ENCODE data around the gene KRTAP12-3. TPM values are rescaled to one million over a fixed set of nuclear protein-coding genes. Genes with fewer than 3 reads are reported as not detected.

KRTAP12-3 gene
- total and polyA plus RNA-seq, 9 of the 15 experiments (the other 6 are each of a cell fraction or from before 2014, with no cell fraction given): not detected

DNA sequence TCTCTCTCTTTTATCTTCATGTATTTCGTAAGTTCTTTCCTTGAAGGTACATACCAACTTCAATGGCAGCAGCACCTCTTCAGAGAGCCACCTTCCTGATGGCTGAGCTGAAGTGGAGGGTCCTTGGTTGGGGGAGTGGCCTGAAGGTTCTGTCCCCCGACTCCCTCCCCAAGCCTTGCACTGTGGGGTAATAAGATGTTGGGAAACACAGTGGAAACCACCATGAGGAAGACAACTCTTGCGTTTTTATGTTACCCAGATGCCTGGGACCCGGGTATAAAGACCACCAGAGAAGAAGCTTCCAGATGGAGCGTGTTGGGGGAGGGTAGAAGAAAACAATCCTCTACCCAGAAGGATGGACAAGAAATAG is 794 bp downstream of the KRTAP12-3 start (continued):
- TF ChIP-seq, protein P1, sequence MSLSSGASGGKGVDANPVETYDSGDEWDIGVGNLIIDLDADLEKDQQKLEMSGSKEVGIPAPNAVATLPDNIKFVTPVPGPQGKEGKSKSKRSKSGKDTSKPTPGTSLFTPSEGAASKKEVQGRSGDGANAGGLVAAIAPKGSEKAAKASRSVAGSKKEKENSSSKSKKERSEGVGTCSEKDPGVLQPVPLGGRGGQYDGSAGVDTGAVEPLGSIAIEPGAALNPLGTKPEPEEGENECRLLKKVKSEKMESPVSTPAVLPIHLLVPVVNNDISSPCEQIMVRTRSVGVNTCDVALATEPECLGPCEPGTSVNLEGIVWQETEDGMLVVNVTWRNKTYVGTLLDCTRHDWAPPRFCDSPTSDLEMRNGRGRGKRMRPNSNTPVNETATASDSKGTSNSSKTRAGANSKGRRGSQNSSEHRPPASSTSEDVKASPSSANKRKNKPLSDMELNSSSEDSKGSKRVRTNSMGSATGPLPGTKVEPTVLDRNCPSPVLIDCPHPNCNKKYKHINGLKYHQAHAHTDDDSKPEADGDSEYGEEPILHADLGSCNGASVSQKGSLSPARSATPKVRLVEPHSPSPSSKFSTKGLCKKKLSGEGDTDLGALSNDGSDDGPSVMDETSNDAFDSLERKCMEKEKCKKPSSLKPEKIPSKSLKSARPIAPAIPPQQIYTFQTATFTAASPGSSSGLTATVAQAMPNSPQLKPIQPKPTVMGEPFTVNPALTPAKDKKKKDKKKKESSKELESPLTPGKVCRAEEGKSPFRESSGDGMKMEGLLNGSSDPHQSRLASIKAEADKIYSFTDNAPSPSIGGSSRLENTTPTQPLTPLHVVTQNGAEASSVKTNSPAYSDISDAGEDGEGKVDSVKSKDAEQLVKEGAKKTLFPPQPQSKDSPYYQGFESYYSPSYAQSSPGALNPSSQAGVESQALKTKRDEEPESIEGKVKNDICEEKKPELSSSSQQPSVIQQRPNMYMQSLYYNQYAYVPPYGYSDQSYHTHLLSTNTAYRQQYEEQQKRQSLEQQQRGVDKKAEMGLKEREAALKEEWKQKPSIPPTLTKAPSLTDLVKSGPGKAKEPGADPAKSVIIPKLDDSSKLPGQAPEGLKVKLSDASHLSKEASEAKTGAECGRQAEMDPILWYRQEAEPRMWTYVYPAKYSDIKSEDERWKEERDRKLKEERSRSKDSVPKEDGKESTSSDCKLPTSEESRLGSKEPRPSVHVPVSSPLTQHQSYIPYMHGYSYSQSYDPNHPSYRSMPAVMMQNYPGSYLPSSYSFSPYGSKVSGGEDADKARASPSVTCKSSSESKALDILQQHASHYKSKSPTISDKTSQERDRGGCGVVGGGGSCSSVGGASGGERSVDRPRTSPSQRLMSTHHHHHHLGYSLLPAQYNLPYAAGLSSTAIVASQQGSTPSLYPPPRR (CRISPR knock-in tag; IDR thresholded peaks at IDR 0.05; ENCODE audit: borderline replicate concordance): no peak
- TF ChIP-seq TSC22D4 (tag; IDR thresholded peaks at IDR 0.05): no peak
- no peak for TF ChIP-seq TARDBP (IDR thresholded peaks at IDR 0.05)
- TF ChIP-seq CREBBP (IDR thresholded peaks at IDR 0.05; ENCODE audit: low read depth, low read length): no peak
- no peak for TF ChIP-seq CXXC5 (CRISPR knock-in tag; IDR thresholded peaks at IDR 0.05)
- no peak for TF ChIP-seq PBX2 (CRISPR knock-in tag; IDR thresholded peaks at IDR 0.05; ENCODE audit: low read depth)
- TF ChIP-seq PBX2 (tag; conservative IDR thresholded peaks at IDR 0.05; ENCODE audit: low read depth): no peak
- TF ChIP-seq, protein P2, sequence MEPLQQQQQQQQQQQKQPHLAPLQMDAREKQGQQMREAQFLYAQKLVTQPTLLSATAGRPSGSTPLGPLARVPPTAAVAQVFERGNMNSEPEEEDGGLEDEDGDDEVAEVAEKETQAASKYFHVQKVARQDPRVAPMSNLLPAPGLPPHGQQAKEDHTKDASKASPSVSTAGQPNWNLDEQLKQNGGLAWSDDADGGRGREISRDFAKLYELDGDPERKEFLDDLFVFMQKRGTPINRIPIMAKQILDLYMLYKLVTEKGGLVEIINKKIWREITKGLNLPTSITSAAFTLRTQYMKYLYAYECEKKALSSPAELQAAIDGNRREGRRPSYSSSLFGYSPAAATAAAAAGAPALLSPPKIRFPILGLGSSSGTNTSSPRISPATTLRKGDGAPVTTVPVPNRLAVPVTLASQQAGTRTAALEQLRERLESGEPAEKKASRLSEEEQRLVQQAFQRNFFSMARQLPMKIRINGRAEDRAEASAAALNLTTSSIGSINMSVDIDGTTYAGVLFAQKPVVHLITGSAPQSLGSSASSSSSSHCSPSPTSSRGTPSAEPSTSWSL (CRISPR knock-in tag; IDR thresholded peaks at IDR 0.05; ENCODE audit: borderline replicate concordance): no peak
- TF ChIP-seq ZNF24 (IDR thresholded peaks at IDR 0.05): no peak
